ENCODE measurements around the gene CAMTA1.

The CAMTA1 gene

GRCh38 chr1:7339014-7339413 is 553.8 kb downstream of the CAMTA1 start (continued):
- TF ChIP-seq, protein P1, sequence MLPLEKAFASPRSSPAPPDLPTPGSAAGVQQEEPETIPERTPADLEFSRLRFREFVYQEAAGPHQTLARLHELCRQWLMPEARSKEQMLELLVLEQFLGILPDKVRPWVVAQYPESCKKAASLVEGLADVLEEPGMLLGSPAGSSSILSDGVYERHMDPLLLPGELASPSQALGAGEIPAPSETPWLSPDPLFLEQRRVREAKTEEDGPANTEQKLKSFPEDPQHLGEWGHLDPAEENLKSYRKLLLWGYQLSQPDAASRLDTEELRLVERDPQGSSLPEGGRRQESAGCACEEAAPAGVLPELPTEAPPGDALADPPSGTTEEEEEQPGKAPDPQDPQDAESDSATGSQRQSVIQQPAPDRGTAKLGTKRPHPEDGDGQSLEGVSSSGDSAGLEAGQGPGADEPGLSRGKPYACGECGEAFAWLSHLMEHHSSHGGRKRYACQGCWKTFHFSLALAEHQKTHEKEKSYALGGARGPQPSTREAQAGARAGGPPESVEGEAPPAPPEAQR (tag by site-specific recombination; IDR thresholded peaks at IDR 0.05), result no peak
- no peak for TF ChIP-seq SALL2 (tag by site-specific recombination; IDR thresholded peaks at IDR 0.05; ENCODE audit: borderline replicate concordance)
- TF ChIP-seq, protein P2, sequence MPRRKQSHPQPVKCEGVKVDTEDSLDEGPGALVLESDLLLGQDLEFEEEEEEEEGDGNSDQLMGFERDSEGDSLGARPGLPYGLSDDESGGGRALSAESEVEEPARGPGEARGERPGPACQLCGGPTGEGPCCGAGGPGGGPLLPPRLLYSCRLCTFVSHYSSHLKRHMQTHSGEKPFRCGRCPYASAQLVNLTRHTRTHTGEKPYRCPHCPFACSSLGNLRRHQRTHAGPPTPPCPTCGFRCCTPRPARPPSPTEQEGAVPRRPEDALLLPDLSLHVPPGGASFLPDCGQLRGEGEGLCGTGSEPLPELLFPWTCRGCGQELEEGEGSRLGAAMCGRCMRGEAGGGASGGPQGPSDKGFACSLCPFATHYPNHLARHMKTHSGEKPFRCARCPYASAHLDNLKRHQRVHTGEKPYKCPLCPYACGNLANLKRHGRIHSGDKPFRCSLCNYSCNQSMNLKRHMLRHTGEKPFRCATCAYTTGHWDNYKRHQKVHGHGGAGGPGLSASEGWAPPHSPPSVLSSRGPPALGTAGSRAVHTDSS (tag by site-specific recombination; IDR thresholded peaks at IDR 0.05), result no peak
- TF ChIP-seq, protein P3, sequence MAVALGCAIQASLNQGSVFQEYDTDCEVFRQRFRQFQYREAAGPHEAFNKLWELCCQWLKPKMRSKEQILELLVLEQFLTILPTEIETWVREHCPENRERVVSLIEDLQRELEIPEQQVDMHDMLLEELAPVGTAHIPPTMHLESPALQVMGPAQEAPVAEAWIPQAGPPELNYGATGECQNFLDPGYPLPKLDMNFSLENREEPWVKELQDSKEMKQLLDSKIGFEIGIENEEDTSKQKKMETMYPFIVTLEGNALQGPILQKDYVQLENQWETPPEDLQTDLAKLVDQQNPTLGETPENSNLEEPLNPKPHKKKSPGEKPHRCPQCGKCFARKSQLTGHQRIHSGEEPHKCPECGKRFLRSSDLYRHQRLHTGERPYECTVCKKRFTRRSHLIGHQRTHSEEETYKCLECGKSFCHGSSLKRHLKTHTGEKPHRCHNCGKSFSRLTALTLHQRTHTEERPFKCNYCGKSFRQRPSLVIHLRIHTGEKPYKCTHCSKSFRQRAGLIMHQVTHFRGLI (tag by site-specific recombination; IDR thresholded peaks at IDR 0.05), result no peak

GRCh38 chr1:7339953-7340352 is 554.7 kb downstream of the CAMTA1 start:
- H3K36me3 ChIP-seq (ENCODE audit: control insufficient read depth in 2 of 2, insufficient read depth in 1 of 2, low read length in 2 of 2), result no peaks in the 10 kb centered on the region
- ChIA-PET POLR2A (no interaction called here), CTCF (no interaction called here)
- no peaks in the 10 kb centered on the region for H3K9me3 ChIP-seq (ENCODE audit: control insufficient read depth, insufficient read depth, low read depth, low read length)
- H3K4me1 ChIP-seq (ENCODE audit: control insufficient read depth, insufficient read depth, low read length), result peaks cover 9% of the 10 kb centered on the region
- TF ChIP-seq, protein P1 (tag by site-specific recombination; IDR thresholded peaks at IDR 0.05), result no peak
- TF ChIP-seq ZSCAN16 (tag by site-specific recombination; IDR thresholded peaks at IDR 0.05) (no peak), ZNF639 (tag by site-specific recombination; IDR thresholded peaks at IDR 0.05) (no peak), HOXC10 (CRISPR knock-in tag; IDR thresholded peaks at IDR 0.05) (no peak), ZNF155 (tag by site-specific recombination; IDR thresholded peaks at IDR 0.05) (no peak), ZBTB10 (tag by site-specific recombination; IDR thresholded peaks at IDR 0.05) (no peak), YY2 (tag by site-specific recombination; IDR thresholded peaks at IDR 0.05) (peak; percentile 50; the same call in 1 of the 2 replicates), ELK4 (IDR thresholded peaks at IDR 0.05; ENCODE audit: borderline replicate concordance, low read depth, low read length) (no peak), MEIS1 (CRISPR knock-in tag; IDR thresholded peaks at IDR 0.05; ENCODE audit: borderline replicate concordance) (no peak), FEZF1 (tag by site-specific recombination; IDR thresholded peaks at IDR 0.05) (peak; percentile 72), KLF17 (tag by site-specific recombination; IDR thresholded peaks at IDR 0.05) (no peak), SP2 (tag by site-specific recombination; IDR thresholded peaks at IDR 0.05) (no peak), ZNF292 (tag by site-specific recombination; IDR thresholded peaks at IDR 0.05; ENCODE audit: borderline replicate concordance, low read depth) (no peak), ZNF138 (tag by site-specific recombination; IDR thresholded peaks at IDR 0.05; ENCODE audit: borderline replicate concordance) (no peak)
- H3K27ac ChIP-seq (ENCODE audit: extremely low read depth, low read depth, low read length), result no peak overlapping the region
- no peak overlapping the region for H3K4me3 ChIP-seq (ENCODE audit: low read depth, low read length)

Measured in HEK293 (cell line).